A673 (cell line): ENCODE data around the gene KCP.

Source experiments
- CTCF ChIP-seq: fragments of 300-800, 200-600 bp; sonication (generic); conservative IDR thresholded peaks from 2 replicates; pipeline ENCODE4 v1.5.1; 2017; ENCODE audit warnings: low read depth, mild to moderate bottlenecking, antibody characterized with exemption, low read length, moderate library complexity, mixed read lengths
- EZH2 ChIP-seq: fragments of 200-600 bp; sonication (generic); IDR thresholded peaks from 2 replicates; pipeline ENCODE4 v1.6.1; 2017; ENCODE audit warnings: borderline replicate concordance, low read depth, mild to moderate bottlenecking, mixed read lengths, antibody characterized with exemption, low read length; ENCODE audit not compliant: poor library complexity, severe bottlenecking

- TF ChIP-seq CTCF (no peak), EZH2 (no peak)
Observed at GRCh38 chr7:128899392-128899791, 11.1 kb downstream of the KCP start.
